SK-N-DZ (cell line): Measurements from ENCODE around the gene PPP1R17.

Experiments used
- DNase-seq: peaks from one replicate; pipeline ENCODE4 v3.0.0-alpha.2; 2015; ENCODE audit warnings: low spot score

The PPP1R17 gene

DNA sequence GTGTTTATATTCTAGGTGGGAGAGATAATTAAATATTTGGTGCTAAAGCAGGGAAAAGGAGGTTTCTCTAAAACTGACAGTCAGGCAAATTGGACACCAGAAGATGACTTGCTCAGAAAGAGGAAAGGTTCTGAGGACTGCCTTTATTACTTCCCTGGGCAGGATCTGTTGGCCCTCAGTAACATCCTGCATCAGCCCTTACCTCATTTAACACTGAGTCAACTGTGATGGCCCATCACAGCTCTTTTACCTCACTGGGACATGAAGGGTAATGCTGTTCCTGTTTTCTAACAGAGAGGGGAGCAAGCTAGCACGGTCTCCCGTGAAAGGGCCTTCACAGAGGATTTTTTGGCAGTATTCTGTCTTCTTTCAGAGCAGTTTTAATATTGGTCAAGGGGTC is 12.0 kb downstream of the PPP1R17 start:
- no peak for DNase-seq

DNA sequence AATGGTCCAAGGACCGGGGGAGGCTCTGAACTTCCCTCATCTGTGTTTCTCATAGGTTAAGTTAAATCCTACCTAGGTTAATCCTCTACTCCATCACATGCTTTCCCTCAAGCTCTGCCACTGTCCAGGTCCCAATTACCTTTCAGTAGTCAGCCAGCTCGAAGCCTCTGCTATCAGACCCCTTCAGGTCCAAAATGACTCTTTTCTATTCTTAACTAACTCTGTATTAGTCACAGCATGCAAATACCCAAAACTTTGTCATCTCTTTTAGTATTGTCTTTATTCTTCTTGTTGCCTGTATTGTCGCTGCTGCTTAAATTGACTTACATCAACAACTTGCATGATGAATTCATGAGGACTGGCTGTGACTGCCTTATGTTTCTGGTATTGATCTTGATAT is 15.3 kb downstream of the PPP1R17 start:
- DNase-seq = no peak

DNA sequence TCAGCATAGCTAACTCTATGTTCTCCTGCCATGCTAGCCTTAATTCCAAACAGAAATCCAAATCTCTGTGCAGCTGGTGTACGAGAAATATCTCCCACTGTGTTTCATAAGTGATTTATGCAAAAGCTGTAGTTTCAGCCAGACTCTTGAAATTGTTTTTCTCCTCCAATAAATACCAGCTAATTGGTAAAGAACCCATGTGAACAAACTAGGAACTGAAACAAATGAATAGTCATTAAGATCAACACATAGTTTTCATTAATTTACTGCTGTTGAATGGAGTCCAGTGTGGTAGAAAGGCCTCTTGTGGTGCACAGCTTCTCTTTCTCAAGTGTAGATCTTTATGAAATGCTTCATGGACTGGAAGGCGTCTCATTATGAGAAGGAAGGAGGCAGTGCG is 18.4 kb downstream of the PPP1R17 start:
- DNase-seq = no peak

- DNase-seq = no peak
Observed at GRCh38 chr7:31707089-31707488, 20.1 kb downstream of the PPP1R17 start.

DNA sequence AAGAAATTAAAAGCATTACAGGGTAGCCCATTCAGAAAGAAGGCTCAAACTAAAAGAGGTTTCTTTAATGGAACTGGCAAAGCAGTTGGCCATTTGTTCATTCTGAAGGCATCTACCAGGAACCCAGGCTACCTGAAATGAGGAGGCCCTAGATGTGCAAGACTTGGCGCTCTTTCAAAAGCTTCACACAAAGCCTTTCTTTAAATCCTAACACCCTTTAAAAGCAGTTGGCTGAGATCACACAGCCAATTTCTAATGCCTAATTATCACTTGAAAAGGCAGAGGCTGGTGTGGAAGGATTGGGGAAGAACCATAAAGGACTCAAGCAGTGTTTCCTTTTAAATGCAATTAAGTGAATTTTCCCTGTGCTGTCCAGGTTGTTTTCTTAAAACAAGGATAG is 23.2 kb downstream of the PPP1R17 start:
- DNase-seq = no peak

GRCh38 chr7:31716355-31716754 is 29.3 kb downstream of the PPP1R17 start:
- no peak for DNase-seq

GRCh38 chr7:31720366-31720765 is 33.4 kb downstream of the PPP1R17 start:
- no peak for DNase-seq

DNA sequence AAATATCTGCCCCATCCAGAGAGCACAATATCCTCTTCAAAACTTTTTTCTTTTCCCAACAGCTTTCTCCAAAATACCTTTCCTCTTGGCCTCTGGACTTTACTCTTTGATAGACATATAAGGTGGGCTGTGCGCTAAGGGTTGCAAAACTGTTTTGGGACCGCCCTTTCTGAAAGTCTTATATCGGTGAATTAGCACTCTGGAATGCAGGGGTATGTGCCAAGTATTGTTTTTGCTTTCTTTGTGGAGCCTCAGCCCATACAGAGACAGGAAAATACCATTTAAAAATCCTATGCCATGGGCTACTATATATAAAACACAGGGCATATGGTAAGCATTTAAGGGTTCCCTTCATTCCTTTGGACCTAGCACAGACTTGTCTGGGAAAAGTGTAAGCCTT is 37.7 kb downstream of the PPP1R17 start:
- DNase-seq = no peak

DNA sequence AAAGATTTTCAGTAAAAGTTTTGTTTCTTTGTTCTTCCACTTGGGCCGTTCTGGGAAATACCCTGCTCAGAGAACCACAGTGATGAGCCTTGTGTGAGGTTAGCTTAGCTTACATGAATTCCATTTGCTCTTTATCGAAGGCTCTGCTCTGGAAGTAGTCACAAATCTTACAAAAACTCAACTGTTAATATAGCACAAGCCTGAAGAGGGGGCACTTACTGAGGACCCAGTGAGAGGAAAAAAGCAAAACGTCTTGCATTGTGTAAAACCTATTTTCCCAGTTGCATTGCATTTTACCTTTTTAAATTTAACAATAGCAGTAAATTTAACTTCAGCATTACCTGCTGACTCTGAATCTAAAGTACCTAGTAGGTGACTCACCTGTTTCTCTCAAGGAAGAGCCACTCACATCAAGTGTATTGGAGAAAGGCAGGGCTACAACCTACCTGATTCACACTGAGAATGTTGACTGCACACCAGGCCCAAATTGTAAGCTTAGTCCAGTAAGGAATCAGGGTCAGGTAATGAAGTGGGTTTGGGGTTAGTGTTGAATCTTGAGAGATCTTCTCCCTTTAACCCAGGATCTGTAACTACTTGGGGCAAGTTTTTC is 42.3 kb downstream of the PPP1R17 start:
- DNase-seq = no peak

DNA sequence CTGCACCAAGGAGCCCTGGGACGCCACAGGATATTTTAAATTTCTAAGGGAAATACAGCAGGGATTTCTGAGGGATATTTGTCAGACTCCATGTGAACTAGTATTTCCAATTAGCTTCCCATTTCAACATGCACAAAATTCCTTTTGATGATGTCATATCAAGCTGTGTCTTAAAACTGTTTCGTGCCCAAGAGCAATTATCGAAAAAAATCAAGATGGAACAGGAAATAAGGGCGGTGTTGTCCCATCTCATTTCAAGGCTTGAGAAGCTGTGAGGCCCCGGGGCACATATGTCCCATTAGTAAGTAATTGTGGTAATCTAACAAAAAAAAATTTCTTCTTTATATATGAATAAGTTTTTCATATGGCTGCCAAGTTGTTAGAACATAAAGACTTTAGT is 47.4 kb downstream of the PPP1R17 start:
- DNase-seq = no peak

DNA sequence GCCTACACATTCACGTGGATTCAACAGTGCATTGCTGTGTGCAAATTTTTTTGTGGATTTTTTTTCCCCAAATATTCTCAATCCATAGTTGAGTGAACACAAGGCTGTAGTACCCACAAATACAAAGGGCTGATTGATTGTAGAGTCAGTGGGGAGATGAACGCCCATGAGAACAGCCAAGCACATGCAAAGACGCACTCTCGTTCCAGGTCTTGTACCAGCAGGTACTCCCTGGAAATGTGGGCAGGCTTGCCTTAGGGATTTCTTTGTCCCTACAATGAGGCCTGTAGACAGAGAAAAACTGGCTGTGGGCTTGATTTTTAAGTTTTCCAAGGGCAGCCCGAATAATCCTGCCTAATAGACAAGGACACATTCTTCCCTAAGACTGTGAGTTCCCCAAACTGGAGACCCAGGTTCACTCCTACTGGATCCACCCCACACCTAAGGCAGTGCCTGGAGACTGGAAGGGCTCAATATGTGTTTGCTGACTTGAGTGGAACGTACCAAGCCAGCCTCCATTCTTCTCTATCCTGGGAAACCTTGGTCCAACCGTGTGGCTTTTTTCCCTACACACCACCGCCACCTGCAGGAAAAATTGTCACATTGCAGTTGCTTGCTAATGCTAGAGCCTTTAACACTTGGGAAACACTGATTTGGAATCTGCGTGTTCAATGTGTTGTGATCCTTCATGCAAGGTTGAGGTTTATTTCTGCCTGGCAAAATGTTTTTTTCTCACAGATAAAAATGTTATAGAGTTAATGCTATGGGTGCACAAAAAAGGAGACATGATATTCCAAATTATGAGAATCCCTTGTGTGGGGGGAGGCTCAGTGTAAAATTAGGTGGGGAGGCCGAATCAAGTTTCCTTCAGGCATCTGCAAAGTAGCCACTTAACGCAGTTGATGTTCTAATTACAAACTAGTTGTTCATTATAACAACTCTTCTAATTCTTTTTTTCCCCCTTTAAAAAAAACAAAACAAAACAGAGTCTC is 49.3 kb downstream of the PPP1R17 start:
- peak; percentile 61 for DNase-seq

DNA sequence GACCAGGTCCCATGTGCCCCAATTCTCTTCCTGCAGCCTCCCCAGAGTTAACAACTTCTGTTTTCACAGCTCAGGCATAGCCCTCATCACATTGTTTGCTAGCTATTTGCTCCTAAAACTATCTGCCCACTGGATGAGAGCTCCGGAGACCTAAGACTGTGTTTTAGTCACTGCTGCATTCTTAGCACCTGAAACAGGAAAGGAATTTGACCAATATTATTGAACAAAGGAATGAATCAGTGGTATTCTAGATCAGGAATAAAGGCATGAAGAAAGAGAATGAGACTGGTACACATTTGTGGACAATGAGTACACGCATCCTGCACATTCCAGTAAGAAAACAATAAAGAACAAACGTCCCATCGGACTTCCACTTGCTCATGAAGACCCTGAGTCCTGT is 54.8 kb downstream of the PPP1R17 start:
- DNase-seq = no peak

DNA sequence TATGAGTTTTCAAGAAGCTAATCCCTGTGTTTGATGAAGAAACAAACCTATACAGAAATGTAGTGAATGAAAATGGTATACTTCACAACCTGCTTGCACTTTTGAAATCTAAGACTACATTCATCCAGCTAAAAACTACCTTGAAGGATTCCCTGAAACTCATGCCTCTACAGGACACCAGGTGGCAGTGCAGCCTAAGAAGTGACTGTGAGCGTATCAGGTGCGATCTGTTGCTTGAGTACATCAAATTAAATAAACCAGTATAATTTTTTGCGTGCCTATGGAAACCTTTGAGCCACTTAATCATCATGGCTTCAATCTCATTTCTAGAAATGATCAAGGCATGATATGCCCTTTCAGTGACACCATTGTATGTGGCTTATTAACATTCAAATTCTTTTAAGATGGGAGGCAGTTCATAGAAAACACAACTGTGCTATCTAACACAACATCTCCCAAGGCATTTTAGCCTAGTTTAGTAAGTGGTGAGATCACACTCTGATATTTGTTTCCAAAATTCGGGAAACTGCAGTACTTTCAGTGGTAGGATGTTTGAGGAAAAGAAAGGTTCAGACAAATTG is 57.4 kb downstream of the PPP1R17 start:
- peak; percentile 55 for DNase-seq

GRCh38 chr7:31747553-31747952 is 60.5 kb downstream of the PPP1R17 start:
- no peak for DNase-seq

- DNase-seq = no peak
Observed at GRCh38 chr7:31748084-31748483, 61.1 kb downstream of the PPP1R17 start.

DNA sequence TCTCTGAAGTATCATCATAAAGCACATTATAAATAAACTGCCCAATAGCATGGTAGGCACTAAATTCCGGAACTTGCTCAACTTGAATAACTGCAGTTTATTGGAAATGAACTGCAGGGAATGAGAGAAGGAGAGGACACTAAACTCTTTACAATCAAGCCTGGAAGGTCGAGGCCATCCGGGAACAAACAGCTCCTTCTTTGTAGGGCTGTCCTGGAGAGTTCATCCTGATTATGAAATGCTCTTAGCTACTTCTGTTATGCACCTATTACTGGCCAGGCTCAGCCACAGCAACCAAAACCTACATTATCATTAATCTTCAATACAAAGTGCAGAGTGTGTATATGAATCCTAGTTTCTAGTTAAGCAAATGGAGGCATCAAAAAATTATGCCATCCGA is 64.7 kb downstream of the PPP1R17 start:
- no peak for DNase-seq
